PC-9 (cell line): ENCODE results near the gene DLD. TPM values are rescaled to one million over a fixed set of nuclear protein-coding genes. Genes with fewer than 3 reads are reported as not detected.
A peak's percentile ranks its signal among the peaks of the same experiment; 100 is the strongest.

Experiments
- BruUV-seq: library from RNA; stranded (reverse); fragments of 400-500 nt; replicated peaks from 2 replicates; lab custom pipeline; 2021; lab: Mats Ljungman, UMichigan
- CTCF ChIA-PET: fragments of 300-600 bp; sonication (Branson Sonifier 250); formaldehyde crosslinking; loops from one replicate; lab custom pipeline; 2022; ENCODE audit warnings: antibody characterized with exemption; lab: Charles Lee
- POLR2A ChIA-PET: fragments of 300-600 bp; sonication (Branson Sonifier 250); formaldehyde crosslinking; loops from one replicate; lab custom pipeline; 2022; ENCODE audit warnings: antibody characterized with exemption; ENCODE audit not compliant: unreplicated experiment; lab: Charles Lee
- DNase-seq, 2 experiments: peaks; one replicate each; pipeline versions ENCODE4 v3.0.0 to v3.0.0-alpha.2; 2015 to 2022; ENCODE audit warnings: mixed read lengths in 1 of 2
- H2AFZ ChIP-seq: fragments of 200-600 bp; sonication (generic); 2 replicates; pipeline ENCODE4 v1.8.1; 2017; ENCODE audit warnings: antibody characterized with exemption
- H3F3A ChIP-seq: fragments of 200-600 bp; sonication (generic); 2 replicates; pipeline ENCODE4 v1.8.1; 2017; ENCODE audit warnings: antibody characterized with exemption, mild to moderate bottlenecking, low read depth; ENCODE audit not compliant: insufficient read depth
- H3K27ac ChIP-seq: fragments of 200-600 bp; sonication (generic); 2 replicates; pipeline ENCODE4 v1.6.1; 2016; ENCODE audit warnings: mixed run types
- H3K27me3 ChIP-seq: fragments of 200-600 bp; sonication (generic); 2 replicates; pipeline ENCODE4 v1.6.1; 2016; ENCODE audit warnings: low read depth, mixed run types; ENCODE audit not compliant: insufficient read depth
- H3K36me3 ChIP-seq: fragments of 200-600 bp; sonication (generic); 2 replicates; pipeline ENCODE4 v1.6.1; 2016; ENCODE audit warnings: low read depth, mixed run types
- H3K4me1 ChIP-seq: fragments of 200-600 bp; sonication (generic); replicated peaks from 2 replicates; pipeline ENCODE4 v1.6.1; 2016; ENCODE audit warnings: mixed run types; ENCODE audit not compliant: insufficient read depth
- H3K4me2 ChIP-seq: fragments of 200-600 bp; sonication (generic); 2 replicates; pipeline ENCODE4 v1.6.1; 2017; ENCODE audit warnings: mixed run types
- H3K4me3 ChIP-seq: fragments of 200-600 bp; sonication (generic); 2 replicates; pipeline ENCODE4 v1.6.1; 2016; ENCODE audit warnings: mixed run types
- H3K79me2 ChIP-seq: fragments of 200-600 bp; sonication (generic); 2 replicates; pipeline ENCODE4 v1.6.1; 2017; ENCODE audit warnings: low read depth, mixed run types
- H3K9me2 ChIP-seq: fragments of 200-600 bp; sonication (generic); 2 replicates; pipeline ENCODE4 v1.8.1; 2017; ENCODE audit warnings: mild to moderate bottlenecking; ENCODE audit not compliant: insufficient read depth
- H3K9me3 ChIP-seq: fragments of 200-600 bp; sonication (generic); 2 replicates; pipeline ENCODE4 v1.8.1; 2016; ENCODE audit warnings: low read depth; ENCODE audit not compliant: insufficient read depth
- H4K20me1 ChIP-seq: fragments of 200-600 bp; sonication (generic); 2 replicates; pipeline ENCODE4 v1.8.1; 2017; ENCODE audit not compliant: insufficient read depth
- CTCF ChIP-seq: fragments of 200-600 bp; sonication (generic); conservative IDR thresholded peaks from 2 replicates; pipeline ENCODE4 v1.6.1; 2017; ENCODE audit warnings: mixed run types, antibody characterized with exemption, mild to moderate bottlenecking, moderate library complexity
- EZH2 ChIP-seq: fragments of 200-600 bp; sonication (generic); IDR thresholded peaks from 2 replicates; pipeline ENCODE4 v1.8.0; 2017; ENCODE audit warnings: antibody characterized with exemption, low read depth
- intact Hi-C: fragments of 100-400 bp; cut with micrococcal nuclease; formaldehyde crosslinking; loops from one replicate; pipeline ENCODE4 v1.10.0; 2022; ENCODE audit not compliant: unreplicated experiment
- total RNA-seq: library from RNA; stranded (reverse); gene quantifications from 2 replicates; pipeline ENCODE4 v1.2.3, GENCODE V29; 2021

Gene DLD
- total RNA-seq, 1 experiment from 2014 or later: 157 TPM

- H3K36me3 ChIP-seq: no peaks in the 10 kb centered on the region
- intact Hi-C loops: loop anchor here (1.0 to 10.0 kb wide), 4 partner anchors 131 to 724 kb away; partner anchors contain the start of genes COG5 and DUS4L
- H3F3A ChIP-seq: no peaks in the 10 kb centered on the region; the same call in 1 of the 2 replicates
- TF ChIP-seq EZH2 (no peak), CTCF (no peak)
- H4K20me1 ChIP-seq: no peaks in the 10 kb centered on the region
- H3K9me2 ChIP-seq: no peaks in the 10 kb centered on the region
- ChIA-PET CTCF (interaction anchor here (1.0 to 1.2 kb wide), 5 partner anchors 16 to 1697 kb away, joined by 4 to 27 read pairs (median 6); partner anchors contain the start of genes COG5 and DUS4L), POLR2A (no interaction called here)
- H2AFZ ChIP-seq: no peak overlapping the region
- H3K79me2 ChIP-seq: no peaks in the 10 kb centered on the region
- H3K4me1 ChIP-seq: 0 out of 2 replicates have a peak, but pooled peaks cover 8% of the 10 kb centered on the region
- H3K27ac ChIP-seq: no peak overlapping the region
- no peak for DNase-seq
- H3K9me3 ChIP-seq: no peaks in the 10 kb centered on the region
- H3K4me2 ChIP-seq: no peak overlapping the region
- no TSS peak for BruUV-seq
- H3K27me3 ChIP-seq: no peaks in the 10 kb centered on the region
- H3K4me3 ChIP-seq: no peak overlapping the region
Observed at GRCh38 chr7:107874111-107874510, 16.9 kb upstream of the DLD start.

GRCh38 chr7:107874605-107875446, 16.2 kb upstream of the DLD start:
- peak in 1 of 2 experiments; percentile 33 for DNase-seq
- POLR2A ChIA-PET: interaction anchor here (0.6 to 0.8 kb wide), 5 partner anchors 425 to 1810 kb away, joined by 3 to 9 read pairs (median 4); no protein-coding TSS in a partner anchor
- no TSS peak for BruUV-seq
- H3K79me2 ChIP-seq: no peaks in the 10 kb centered on the region
- no peak overlapping the region for H2AFZ ChIP-seq
- H3F3A ChIP-seq: peaks cover 3% of the 10 kb centered on the region; the same call in 1 of the 2 replicates
- H3K4me2 ChIP-seq: no peak overlapping the region
- CTCF ChIA-PET: interaction anchor here (0.6 to 1.2 kb wide), 34 partner anchors 15 to 1782 kb away, joined by 3 to 27 read pairs (median 4); partner anchors contain the start of genes CBLL1, COG5 and DUS4L
- no peak overlapping the region for H3K4me3 ChIP-seq
- H3K9me3 ChIP-seq: no peaks in the 10 kb centered on the region
- H3K27me3 ChIP-seq: no peaks in the 10 kb centered on the region
- no peaks in the 10 kb centered on the region for H4K20me1 ChIP-seq
- TF ChIP-seq CTCF (peak; percentile 77), EZH2 (no peak)
- H3K36me3 ChIP-seq: no peaks in the 10 kb centered on the region
- intact Hi-C loops: loop anchor here (1.0 to 10.0 kb wide), 7 partner anchors 132 to 1698 kb away; partner anchors contain the start of genes COG5 and DUS4L
- no peak overlapping the region for H3K27ac ChIP-seq
- H3K9me2 ChIP-seq: no peaks in the 10 kb centered on the region
- peaks cover 13% of the 10 kb centered on the region; the same call in 1 of the 2 replicates for H3K4me1 ChIP-seq

- H3K27me3 ChIP-seq: no peaks in the 10 kb centered on the region
- no peaks in the 10 kb centered on the region for H3K36me3 ChIP-seq
- intact Hi-C loops: loop anchor here (5.0 to 10.0 kb wide), 4 partner anchors 312 to 1700 kb away; partner anchors contain the start of genes COG5 and DUS4L
- H4K20me1 ChIP-seq: no peaks in the 10 kb centered on the region
- no TSS peak for BruUV-seq
- peaks cover 3% of the 10 kb centered on the region; the same call in 1 of the 2 replicates for H3F3A ChIP-seq
- no peak overlapping the region for H2AFZ ChIP-seq
- H3K9me2 ChIP-seq: no peaks in the 10 kb centered on the region
- peaks cover 13% of the 10 kb centered on the region; the same call in 1 of the 2 replicates for H3K4me1 ChIP-seq
- H3K27ac ChIP-seq: no peak overlapping the region
- POLR2A ChIA-PET: interaction anchor here (0.6 kb wide), 1 partner anchor 14 kb away, joined by 5 read pairs; the partner anchor contains the start of gene DLD
- TF ChIP-seq EZH2 (no peak), CTCF (no peak)
- no peaks in the 10 kb centered on the region for H3K79me2 ChIP-seq
- no peak overlapping the region for H3K4me2 ChIP-seq
- no peaks in the 10 kb centered on the region for H3K9me3 ChIP-seq
- CTCF ChIA-PET: interaction anchor here (0.7 kb wide), 2 partner anchors 709 to 1106 kb away, joined by 3 to 9 read pairs; no protein-coding TSS in a partner anchor
- H3K4me3 ChIP-seq: no peak overlapping the region
- DNase-seq: no peak
Observed at GRCh38 chr7:107876916-107877315, 14.1 kb upstream of the DLD start.
